Measurements from ENCODE around the gene ATP2B3. TPM values are rescaled to one million over a fixed set of nuclear protein-coding genes. Genes with fewer than 3 reads are reported as not detected.

ATP2B3 gene
- total and polyA plus RNA-seq, 2 experiments from 2014 or later: 0.17 TPM; not detected in 1

DNA sequence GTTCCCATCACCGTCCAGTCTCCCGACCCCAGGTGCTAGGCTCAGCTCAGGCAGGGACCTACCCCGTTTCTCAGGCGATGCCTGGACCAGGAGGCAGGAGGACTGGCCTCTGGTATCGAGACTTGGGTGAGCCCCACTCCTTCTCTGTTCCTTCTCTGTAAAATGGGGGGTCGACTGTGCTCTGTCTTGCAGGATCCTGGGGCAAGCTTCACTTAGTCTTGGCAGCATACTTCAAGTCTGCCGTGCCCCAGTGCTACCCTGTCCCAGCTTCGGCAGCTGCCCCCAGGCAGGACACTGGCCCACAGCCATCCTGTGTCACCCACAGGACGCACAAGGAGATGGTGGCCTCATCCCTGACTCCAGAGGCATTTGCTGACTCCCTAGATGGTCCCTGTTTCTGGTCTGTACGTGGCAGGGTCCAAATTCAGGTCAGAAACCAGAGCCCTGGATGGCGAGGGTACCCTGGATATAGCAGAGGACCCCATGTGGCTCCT is 40.0 kb upstream of the ATP2B3 start:
- Mint-ChIP-seq H3K4me1 (peaks cover 17% of the 10 kb centered on the region; the same call in 2 of the 3 replicates), H3K27me3 (ENCODE audit: insufficient read depth, low read depth, poor library complexity) (peaks cover 19% of the 10 kb centered on the region), H3K36me3 (ENCODE audit: low read depth) (no peaks in the 10 kb centered on the region), H3K9me3 (no peaks in the 10 kb centered on the region; the same call in 2 of the 3 replicates), H3K27ac (no peak overlapping the region), H3K4me3 (no peak overlapping the region)
- H3K9me2 ChIP-seq (ENCODE audit: insufficient read depth): no peaks in the 10 kb centered on the region
- H3K27me3 ChIP-seq (ENCODE audit: insufficient read depth): peaks cover 15% of the 10 kb centered on the region
- ATAC-seq: no peak
- no peak for DNase-seq (ENCODE audit: low spot score)
- H3K36me3 ChIP-seq (ENCODE audit: insufficient read depth): no peaks in the 10 kb centered on the region
- no peak overlapping the region for H3K4me2 ChIP-seq
- H3F3A ChIP-seq (replicated peaks; ENCODE audit: low read depth): no peaks in the 10 kb centered on the region
- H3K27ac ChIP-seq (ENCODE audit: low read depth): no peak overlapping the region
- H3K4me3 ChIP-seq: no peak overlapping the region
- TF ChIP-seq JUNB (IDR thresholded peaks at IDR 0.05; ENCODE audit: unreplicated experiment): no peak
- TF ChIP-seq POLR2AphosphoS5 (IDR thresholded peaks at IDR 0.05; ENCODE audit: low read depth): no peak
- TF ChIP-seq, protein P1, sequence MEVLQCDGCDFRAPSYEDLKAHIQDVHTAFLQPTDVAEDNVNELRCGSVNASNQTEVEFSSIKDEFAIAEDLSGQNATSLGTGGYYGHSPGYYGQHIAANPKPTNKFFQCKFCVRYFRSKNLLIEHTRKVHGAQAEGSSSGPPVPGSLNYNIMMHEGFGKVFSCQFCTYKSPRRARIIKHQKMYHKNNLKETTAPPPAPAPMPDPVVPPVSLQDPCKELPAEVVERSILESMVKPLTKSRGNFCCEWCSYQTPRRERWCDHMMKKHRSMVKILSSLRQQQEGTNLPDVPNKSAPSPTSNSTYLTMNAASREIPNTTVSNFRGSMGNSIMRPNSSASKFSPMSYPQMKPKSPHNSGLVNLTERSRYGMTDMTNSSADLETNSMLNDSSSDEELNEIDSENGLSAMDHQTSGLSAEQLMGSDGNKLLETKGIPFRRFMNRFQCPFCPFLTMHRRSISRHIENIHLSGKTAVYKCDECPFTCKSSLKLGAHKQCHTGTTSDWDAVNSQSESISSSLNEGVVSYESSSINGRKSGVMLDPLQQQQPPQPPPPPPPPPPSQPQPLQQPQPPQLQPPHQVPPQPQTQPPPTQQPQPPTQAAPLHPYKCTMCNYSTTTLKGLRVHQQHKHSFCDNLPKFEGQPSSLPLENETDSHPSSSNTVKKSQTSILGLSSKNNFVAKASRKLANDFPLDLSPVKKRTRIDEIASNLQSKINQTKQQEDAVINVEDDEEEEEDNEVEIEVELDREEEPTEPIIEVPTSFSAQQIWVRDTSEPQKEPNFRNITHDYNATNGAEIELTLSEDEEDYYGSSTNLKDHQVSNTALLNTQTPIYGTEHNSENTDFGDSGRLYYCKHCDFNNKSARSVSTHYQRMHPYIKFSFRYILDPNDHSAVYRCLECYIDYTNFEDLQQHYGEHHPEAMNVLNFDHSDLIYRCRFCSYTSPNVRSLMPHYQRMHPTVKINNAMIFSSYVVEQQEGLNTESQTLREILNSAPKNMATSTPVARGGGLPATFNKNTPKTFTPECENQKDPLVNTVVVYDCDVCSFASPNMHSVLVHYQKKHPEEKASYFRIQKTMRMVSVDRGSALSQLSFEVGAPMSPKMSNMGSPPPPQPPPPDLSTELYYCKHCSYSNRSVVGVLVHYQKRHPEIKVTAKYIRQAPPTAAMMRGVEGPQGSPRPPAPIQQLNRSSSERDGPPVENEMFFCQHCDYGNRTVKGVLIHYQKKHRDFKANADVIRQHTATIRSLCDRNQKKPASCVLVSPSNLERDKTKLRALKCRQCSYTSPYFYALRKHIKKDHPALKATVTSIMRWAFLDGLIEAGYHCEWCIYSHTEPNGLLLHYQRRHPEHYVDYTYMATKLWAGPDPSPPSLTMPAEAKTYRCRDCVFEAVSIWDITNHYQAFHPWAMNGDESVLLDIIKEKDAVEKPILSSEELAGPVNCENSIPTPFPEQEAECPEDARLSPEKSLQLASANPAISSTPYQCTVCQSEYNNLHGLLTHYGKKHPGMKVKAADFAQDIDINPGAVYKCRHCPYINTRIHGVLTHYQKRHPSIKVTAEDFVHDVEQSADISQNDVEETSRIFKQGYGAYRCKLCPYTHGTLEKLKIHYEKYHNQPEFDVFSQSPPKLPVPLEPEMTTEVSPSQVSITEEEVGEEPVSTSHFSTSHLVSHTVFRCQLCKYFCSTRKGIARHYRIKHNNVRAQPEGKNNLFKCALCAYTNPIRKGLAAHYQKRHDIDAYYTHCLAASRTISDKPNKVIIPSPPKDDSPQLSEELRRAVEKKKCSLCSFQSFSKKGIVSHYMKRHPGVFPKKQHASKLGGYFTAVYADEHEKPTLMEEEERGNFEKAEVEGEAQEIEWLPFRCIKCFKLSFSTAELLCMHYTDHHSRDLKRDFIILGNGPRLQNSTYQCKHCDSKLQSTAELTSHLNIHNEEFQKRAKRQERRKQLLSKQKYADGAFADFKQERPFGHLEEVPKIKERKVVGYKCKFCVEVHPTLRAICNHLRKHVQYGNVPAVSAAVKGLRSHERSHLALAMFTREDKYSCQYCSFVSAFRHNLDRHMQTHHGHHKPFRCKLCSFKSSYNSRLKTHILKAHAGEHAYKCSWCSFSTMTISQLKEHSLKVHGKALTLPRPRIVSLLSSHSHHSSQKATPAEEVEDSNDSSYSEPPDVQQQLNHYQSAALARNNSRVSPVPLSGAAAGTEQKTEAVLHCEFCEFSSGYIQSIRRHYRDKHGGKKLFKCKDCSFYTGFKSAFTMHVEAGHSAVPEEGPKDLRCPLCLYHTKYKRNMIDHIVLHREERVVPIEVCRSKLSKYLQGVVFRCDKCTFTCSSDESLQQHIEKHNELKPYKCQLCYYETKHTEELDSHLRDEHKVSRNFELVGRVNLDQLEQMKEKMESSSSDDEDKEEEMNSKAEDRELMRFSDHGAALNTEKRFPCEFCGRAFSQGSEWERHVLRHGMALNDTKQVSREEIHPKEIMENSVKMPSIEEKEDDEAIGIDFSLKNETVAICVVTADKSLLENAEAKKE (CRISPR knock-in tag; IDR thresholded peaks at IDR 0.05): no peak
- no peak for TF ChIP-seq NANOG (IDR thresholded peaks at IDR 0.05; ENCODE audit: borderline replicate concordance)
- no peak for TF ChIP-seq EZH2 (IDR thresholded peaks at IDR 0.05; ENCODE audit: low read depth, unreplicated experiment)
- TF ChIP-seq ZNF114 (CRISPR knock-in tag; IDR thresholded peaks at IDR 0.05): no peak
- no peak for TF ChIP-seq ETS1 (IDR thresholded peaks at IDR 0.05)
- TF ChIP-seq, protein P2, sequence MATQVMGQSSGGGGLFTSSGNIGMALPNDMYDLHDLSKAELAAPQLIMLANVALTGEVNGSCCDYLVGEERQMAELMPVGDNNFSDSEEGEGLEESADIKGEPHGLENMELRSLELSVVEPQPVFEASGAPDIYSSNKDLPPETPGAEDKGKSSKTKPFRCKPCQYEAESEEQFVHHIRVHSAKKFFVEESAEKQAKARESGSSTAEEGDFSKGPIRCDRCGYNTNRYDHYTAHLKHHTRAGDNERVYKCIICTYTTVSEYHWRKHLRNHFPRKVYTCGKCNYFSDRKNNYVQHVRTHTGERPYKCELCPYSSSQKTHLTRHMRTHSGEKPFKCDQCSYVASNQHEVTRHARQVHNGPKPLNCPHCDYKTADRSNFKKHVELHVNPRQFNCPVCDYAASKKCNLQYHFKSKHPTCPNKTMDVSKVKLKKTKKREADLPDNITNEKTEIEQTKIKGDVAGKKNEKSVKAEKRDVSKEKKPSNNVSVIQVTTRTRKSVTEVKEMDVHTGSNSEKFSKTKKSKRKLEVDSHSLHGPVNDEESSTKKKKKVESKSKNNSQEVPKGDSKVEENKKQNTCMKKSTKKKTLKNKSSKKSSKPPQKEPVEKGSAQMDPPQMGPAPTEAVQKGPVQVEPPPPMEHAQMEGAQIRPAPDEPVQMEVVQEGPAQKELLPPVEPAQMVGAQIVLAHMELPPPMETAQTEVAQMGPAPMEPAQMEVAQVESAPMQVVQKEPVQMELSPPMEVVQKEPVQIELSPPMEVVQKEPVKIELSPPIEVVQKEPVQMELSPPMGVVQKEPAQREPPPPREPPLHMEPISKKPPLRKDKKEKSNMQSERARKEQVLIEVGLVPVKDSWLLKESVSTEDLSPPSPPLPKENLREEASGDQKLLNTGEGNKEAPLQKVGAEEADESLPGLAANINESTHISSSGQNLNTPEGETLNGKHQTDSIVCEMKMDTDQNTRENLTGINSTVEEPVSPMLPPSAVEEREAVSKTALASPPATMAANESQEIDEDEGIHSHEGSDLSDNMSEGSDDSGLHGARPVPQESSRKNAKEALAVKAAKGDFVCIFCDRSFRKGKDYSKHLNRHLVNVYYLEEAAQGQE (IDR thresholded peaks at IDR 0.05; ENCODE audit: unreplicated experiment): no peak
- no peak for TF ChIP-seq ZNF331 (CRISPR knock-in tag; IDR thresholded peaks at IDR 0.05; ENCODE audit: low read depth)
- no peak for TF ChIP-seq STAT1 (IDR thresholded peaks at IDR 0.05; ENCODE audit: unreplicated experiment)
- no peak for TF ChIP-seq EZH2phosphoT487 (IDR thresholded peaks at IDR 0.05; ENCODE audit: unreplicated experiment)
- TF ChIP-seq, protein P3, sequence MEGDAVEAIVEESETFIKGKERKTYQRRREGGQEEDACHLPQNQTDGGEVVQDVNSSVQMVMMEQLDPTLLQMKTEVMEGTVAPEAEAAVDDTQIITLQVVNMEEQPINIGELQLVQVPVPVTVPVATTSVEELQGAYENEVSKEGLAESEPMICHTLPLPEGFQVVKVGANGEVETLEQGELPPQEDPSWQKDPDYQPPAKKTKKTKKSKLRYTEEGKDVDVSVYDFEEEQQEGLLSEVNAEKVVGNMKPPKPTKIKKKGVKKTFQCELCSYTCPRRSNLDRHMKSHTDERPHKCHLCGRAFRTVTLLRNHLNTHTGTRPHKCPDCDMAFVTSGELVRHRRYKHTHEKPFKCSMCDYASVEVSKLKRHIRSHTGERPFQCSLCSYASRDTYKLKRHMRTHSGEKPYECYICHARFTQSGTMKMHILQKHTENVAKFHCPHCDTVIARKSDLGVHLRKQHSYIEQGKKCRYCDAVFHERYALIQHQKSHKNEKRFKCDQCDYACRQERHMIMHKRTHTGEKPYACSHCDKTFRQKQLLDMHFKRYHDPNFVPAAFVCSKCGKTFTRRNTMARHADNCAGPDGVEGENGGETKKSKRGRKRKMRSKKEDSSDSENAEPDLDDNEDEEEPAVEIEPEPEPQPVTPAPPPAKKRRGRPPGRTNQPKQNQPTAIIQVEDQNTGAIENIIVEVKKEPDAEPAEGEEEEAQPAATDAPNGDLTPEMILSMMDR (conservative IDR thresholded peaks at IDR 0.05; ENCODE audit: low read depth in 2 of 2): no peak
- TF ChIP-seq CREB1 (CRISPR knock-in tag; IDR thresholded peaks at IDR 0.05; ENCODE audit: low read depth): no peak
- no peaks in the 10 kb centered on the region for H4K20me1 ChIP-seq (replicated peaks; ENCODE audit: insufficient read depth)
- no peaks in the 10 kb centered on the region; the same call in 1 of the 2 replicates for H3K4me1 ChIP-seq (ENCODE audit: insufficient read depth)
- no peak overlapping the region for H2AFZ ChIP-seq
- no peaks in the 10 kb centered on the region for H3K79me2 ChIP-seq (replicated peaks; ENCODE audit: insufficient read depth)

Data from GM23338 (cell line).